ENCODE results near the gene ITIH4.

ITIH4 gene

DNA sequence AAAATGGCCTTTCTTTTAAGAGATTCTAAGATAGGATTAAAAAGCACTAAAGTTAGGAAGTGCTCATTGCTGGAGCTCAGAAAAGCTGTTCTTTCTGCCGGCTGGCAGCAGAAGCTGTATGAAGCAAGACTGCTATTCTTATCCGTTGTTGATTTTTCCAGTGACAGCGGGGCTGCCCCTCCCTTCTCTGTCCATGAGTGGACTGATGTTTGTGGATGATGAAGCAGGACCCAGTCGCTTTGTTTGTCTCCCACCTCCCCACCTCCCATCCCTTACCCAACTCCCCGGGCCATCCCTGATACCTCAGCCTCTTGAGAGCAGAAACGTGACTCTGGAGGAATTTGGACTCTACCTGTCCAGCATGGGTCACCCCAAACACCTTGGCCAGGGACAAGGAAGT lies 14.7 kb upstream of the ITIH4 start:
- TF ChIP-seq YY1 (IDR thresholded peaks at IDR 0.05; ENCODE audit: low read depth), result no peak
- no peak for TF ChIP-seq CREB1 (IDR thresholded peaks at IDR 0.05; ENCODE audit: low read depth)
- TF ChIP-seq EP300 (IDR thresholded peaks at IDR 0.05; ENCODE audit: borderline replicate concordance), result no peak
- no peak for TF ChIP-seq TAF1 (IDR thresholded peaks at IDR 0.05; ENCODE audit: low read depth)
- no peak for TF ChIP-seq TCF12 (IDR thresholded peaks at IDR 0.05; ENCODE audit: low read depth)
- TF ChIP-seq, protein P1, sequence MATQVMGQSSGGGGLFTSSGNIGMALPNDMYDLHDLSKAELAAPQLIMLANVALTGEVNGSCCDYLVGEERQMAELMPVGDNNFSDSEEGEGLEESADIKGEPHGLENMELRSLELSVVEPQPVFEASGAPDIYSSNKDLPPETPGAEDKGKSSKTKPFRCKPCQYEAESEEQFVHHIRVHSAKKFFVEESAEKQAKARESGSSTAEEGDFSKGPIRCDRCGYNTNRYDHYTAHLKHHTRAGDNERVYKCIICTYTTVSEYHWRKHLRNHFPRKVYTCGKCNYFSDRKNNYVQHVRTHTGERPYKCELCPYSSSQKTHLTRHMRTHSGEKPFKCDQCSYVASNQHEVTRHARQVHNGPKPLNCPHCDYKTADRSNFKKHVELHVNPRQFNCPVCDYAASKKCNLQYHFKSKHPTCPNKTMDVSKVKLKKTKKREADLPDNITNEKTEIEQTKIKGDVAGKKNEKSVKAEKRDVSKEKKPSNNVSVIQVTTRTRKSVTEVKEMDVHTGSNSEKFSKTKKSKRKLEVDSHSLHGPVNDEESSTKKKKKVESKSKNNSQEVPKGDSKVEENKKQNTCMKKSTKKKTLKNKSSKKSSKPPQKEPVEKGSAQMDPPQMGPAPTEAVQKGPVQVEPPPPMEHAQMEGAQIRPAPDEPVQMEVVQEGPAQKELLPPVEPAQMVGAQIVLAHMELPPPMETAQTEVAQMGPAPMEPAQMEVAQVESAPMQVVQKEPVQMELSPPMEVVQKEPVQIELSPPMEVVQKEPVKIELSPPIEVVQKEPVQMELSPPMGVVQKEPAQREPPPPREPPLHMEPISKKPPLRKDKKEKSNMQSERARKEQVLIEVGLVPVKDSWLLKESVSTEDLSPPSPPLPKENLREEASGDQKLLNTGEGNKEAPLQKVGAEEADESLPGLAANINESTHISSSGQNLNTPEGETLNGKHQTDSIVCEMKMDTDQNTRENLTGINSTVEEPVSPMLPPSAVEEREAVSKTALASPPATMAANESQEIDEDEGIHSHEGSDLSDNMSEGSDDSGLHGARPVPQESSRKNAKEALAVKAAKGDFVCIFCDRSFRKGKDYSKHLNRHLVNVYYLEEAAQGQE (IDR thresholded peaks at IDR 0.05; ENCODE audit: low read depth), result no peak
- TF ChIP-seq CEBPB (IDR thresholded peaks at IDR 0.05), result no peak
- TF ChIP-seq NFIC (IDR thresholded peaks at IDR 0.05), result no peak
- no peak for TF ChIP-seq ZBTB7A (IDR thresholded peaks at IDR 0.05; ENCODE audit: low read depth)

DNA sequence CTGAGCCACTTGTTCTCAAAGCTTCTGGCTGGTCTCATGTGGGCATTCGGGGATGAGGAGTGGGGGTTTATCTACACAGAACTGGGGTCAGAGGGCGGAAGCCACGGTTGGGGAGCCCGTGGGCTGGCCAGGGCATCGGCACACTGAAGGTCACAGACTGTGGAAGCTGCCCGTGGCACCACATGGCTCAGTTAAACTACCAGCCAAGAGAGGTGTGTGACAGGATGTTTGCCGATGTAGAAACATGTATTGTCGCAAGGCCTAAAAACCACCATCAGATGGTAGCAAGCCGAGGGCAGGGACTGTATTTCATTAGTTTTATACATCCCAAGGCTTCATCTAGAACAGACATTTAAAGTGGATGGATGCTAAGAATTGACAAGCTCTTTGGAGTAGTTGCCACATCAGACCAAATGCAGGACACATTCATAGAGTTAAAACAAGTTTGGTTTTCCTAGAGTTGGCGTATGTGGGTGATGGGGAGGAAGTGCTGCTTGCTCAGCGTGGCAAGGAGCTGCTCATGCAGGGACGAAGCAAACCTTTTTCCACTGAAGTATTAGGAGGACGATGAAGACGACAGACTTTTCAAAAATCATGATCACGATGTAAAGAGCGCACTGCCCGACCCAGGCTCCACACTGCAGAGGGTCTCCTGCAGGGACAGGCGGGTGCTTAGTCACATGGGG lies 14.0 kb upstream of the ITIH4 start:
- TF ChIP-seq NFIC (IDR thresholded peaks at IDR 0.05), result no peak
- no peak for TF ChIP-seq FOXM1 (IDR thresholded peaks at IDR 0.05; ENCODE audit: borderline replicate concordance, low read depth)
- no peak for TF ChIP-seq RAD21 (IDR thresholded peaks at IDR 0.05; ENCODE audit: low read depth)
- TF ChIP-seq EGR1 (IDR thresholded peaks at IDR 0.05), result no peak
- TF ChIP-seq, protein P2, sequence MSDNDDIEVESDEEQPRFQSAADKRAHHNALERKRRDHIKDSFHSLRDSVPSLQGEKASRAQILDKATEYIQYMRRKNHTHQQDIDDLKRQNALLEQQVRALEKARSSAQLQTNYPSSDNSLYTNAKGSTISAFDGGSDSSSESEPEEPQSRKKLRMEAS (IDR thresholded peaks at IDR 0.05), result no peak
- TF ChIP-seq, protein P1 (IDR thresholded peaks at IDR 0.05; ENCODE audit: low read depth), result no peak
- TF ChIP-seq CEBPB (IDR thresholded peaks at IDR 0.05), result no peak

DNA sequence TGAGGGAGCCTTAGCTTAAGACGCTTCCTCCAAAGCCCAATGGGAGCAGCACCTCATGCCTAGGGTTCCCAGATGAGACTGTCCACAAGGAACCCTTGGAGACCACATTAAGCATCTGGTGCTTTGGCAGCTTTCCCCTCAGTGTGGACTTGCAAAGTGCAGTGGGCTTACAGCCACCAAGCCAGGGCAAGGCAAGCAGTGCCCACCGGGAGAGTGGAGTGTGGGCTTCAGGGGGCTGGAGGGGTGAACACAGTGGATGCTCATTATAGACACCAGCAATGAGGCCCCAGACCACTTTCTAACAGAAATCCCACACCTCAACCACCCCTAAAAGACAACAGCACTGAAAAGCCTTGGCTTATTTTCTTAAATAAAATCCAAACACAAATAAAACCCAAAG lies 13.4 kb upstream of the ITIH4 start:
- TF ChIP-seq NFIC (IDR thresholded peaks at IDR 0.05) (no peak), EGR1 (IDR thresholded peaks at IDR 0.05) (no peak), CEBPB (IDR thresholded peaks at IDR 0.05) (no peak), FOXM1 (IDR thresholded peaks at IDR 0.05; ENCODE audit: borderline replicate concordance, low read depth) (no peak), RAD21 (IDR thresholded peaks at IDR 0.05; ENCODE audit: low read depth) (no peak), TEAD4 (IDR thresholded peaks at IDR 0.05) (no peak), EP300 (IDR thresholded peaks at IDR 0.05; ENCODE audit: borderline replicate concordance) (no peak), TCF12 (IDR thresholded peaks at IDR 0.05; ENCODE audit: low read depth) (no peak)
- TF ChIP-seq, protein P3, sequence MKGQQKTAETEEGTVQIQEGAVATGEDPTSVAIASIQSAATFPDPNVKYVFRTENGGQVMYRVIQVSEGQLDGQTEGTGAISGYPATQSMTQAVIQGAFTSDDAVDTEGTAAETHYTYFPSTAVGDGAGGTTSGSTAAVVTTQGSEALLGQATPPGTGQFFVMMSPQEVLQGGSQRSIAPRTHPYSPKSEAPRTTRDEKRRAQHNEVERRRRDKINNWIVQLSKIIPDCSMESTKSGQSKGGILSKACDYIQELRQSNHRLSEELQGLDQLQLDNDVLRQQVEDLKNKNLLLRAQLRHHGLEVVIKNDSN (IDR thresholded peaks at IDR 0.05), result no peak
- TF ChIP-seq, protein P2 (IDR thresholded peaks at IDR 0.05), result no peak
- TF ChIP-seq, protein P1 (IDR thresholded peaks at IDR 0.05; ENCODE audit: low read depth), result no peak

DNA sequence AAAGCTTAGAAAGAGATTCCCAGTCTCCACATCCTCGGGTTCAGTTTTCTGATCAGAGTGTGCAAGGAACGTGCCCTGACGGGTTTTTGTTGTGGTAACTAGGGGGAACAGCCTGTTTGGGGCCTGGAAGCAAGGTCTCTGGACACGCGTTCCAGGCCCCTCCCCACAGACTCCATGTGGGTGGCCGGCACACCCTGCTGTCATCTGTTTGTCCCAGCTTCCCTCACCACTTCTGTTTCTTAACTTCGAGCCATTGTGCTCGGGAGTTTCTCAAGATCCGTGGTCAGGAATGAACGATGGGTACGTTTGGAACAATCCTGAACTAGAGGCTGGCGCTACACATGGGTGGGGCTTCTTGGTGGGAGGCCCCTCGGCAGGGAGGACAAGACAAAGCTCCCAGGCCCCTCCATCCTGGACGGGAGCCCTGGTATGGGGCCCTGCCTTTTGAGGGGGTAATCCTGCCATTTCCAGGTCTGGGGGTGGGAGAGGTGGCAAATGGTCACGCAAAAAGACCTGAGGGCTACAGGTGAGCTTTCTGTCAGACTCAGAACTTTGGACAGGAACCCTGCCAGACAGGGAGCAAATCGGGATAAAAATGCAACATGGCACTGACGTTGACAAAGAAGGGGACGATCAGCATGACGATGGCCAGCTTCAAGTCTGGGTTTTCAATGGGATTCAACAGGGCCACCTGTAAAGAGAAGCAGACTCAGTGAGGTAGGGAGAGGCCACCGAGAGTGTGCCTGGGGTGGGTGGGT lies 12.8 kb upstream of the ITIH4 start:
- no peak for TF ChIP-seq TAF1 (IDR thresholded peaks at IDR 0.05; ENCODE audit: low read depth)
- TF ChIP-seq, protein P3 (IDR thresholded peaks at IDR 0.05), result no peak
- no peak for TF ChIP-seq CREB1 (IDR thresholded peaks at IDR 0.05; ENCODE audit: low read depth)
- no peak for TF ChIP-seq TCF12 (IDR thresholded peaks at IDR 0.05; ENCODE audit: low read depth)
- no peak for TF ChIP-seq RAD21 (IDR thresholded peaks at IDR 0.05; ENCODE audit: low read depth)
- no peak for TF ChIP-seq YY1 (IDR thresholded peaks at IDR 0.05; ENCODE audit: low read depth)
- TF ChIP-seq EP300 (IDR thresholded peaks at IDR 0.05; ENCODE audit: borderline replicate concordance), result no peak
- TF ChIP-seq EGR1 (IDR thresholded peaks at IDR 0.05), result no peak
- TF ChIP-seq ZBTB7A (IDR thresholded peaks at IDR 0.05; ENCODE audit: low read depth), result no peak
- TF ChIP-seq CEBPB (IDR thresholded peaks at IDR 0.05), result no peak
- TF ChIP-seq, protein P2 (IDR thresholded peaks at IDR 0.05), result no peak

Data from Ishikawa (cell line).